GM23248 (cell line): ENCODE results near the gene ASCL2. TPM values are rescaled to one million over a fixed set of nuclear protein-coding genes. Genes with fewer than 3 reads are reported as not detected.

ENCODE experiments used
- DNase-seq: peaks from one replicate; pipeline ENCODE4 v3.0.0-alpha.2; 2015
- H2AFZ ChIP-seq: fragments of 200-600 bp; sonication (generic); 2 replicates; pipeline ENCODE4 v1.6.1; 2016; ENCODE audit warnings: antibody characterized with exemption
- H3F3A ChIP-seq: fragments of 200-600 bp; sonication (generic); 2 replicates; pipeline ENCODE4 v1.6.1; 2016; ENCODE audit warnings: mild to moderate bottlenecking, antibody characterized with exemption, mixed run types; ENCODE audit not compliant: insufficient read depth
- H3K27ac ChIP-seq: fragments of 200-600 bp; sonication (generic); 2 replicates; pipeline ENCODE4 v1.5.1; 2016; ENCODE audit warnings: mild to moderate bottlenecking
- H3K27me3 ChIP-seq: fragments of 200-600 bp; sonication (generic); replicated peaks from 2 replicates; pipeline ENCODE4 v1.6.1; 2016; ENCODE audit warnings: mild to moderate bottlenecking; ENCODE audit not compliant: insufficient read depth
- H3K36me3 ChIP-seq: fragments of 200-600 bp; sonication (generic); 2 replicates; pipeline ENCODE4 v1.6.1; 2016; ENCODE audit warnings: low read depth, mild to moderate bottlenecking
- H3K4me1 ChIP-seq: fragments of 200-600 bp; sonication (generic); 2 replicates; pipeline ENCODE4 v1.6.1; 2016; ENCODE audit warnings: mild to moderate bottlenecking; ENCODE audit not compliant: insufficient read depth
- H3K4me2 ChIP-seq: fragments of 200-600 bp; sonication (generic); one replicate; pipeline ENCODE4 v1.6.1; 2016; ENCODE audit warnings: mild to moderate bottlenecking; ENCODE audit not compliant: unreplicated experiment
- H3K4me3 ChIP-seq: fragments of 200-600 bp; sonication (generic); 2 replicates; pipeline ENCODE4 v1.5.1; 2016; ENCODE audit warnings: mild to moderate bottlenecking
- H3K79me2 ChIP-seq: fragments of 200-600 bp; sonication (generic); 2 replicates; pipeline ENCODE4 v1.6.1; 2016; ENCODE audit warnings: mild to moderate bottlenecking; ENCODE audit not compliant: insufficient read depth
- H3K9ac ChIP-seq: fragments of 200-600 bp; sonication (generic); 2 replicates; pipeline ENCODE4 v1.6.1; 2016; ENCODE audit warnings: mild to moderate bottlenecking
- H3K9me2 ChIP-seq: fragments of 200-600 bp; sonication (generic); 2 replicates; pipeline ENCODE4 v1.6.1; 2016; ENCODE audit warnings: mixed run types, mild to moderate bottlenecking, moderate library complexity; ENCODE audit not compliant: insufficient read depth
- H3K9me3 ChIP-seq: fragments of 200-600 bp; sonication (generic); one replicate; pipeline ENCODE4 v1.6.1; 2017; ENCODE audit warnings: low read depth
- H4K20me1 ChIP-seq: fragments of 200-600 bp; sonication (generic); 2 replicates; pipeline ENCODE4 v1.6.0; 2016; ENCODE audit not compliant: insufficient read depth
- EZH2 ChIP-seq: fragments of 200-600 bp; sonication (generic); IDR thresholded peaks from 2 replicates; pipeline ENCODE4 v1.6.1; 2018; ENCODE audit warnings: antibody characterized with exemption, mild to moderate bottlenecking; ENCODE audit not compliant: insufficient read depth, poor library complexity, severe bottlenecking
- EZH2phosphoT487 ChIP-seq: fragments of 200-600 bp; sonication (generic); IDR thresholded peaks from 2 replicates; pipeline ENCODE4 v1.6.1; 2018; ENCODE audit warnings: antibody characterized with exemption, moderate library complexity, mild to moderate bottlenecking, low read depth; ENCODE audit not compliant: insufficient read depth
- WGBS, 2 experiments: methylation state at CpG; one replicate each; pipeline ENCODE4 v1.1.6; 2015 to 2017; ENCODE audit warnings: low lambda C conversion rate in 2 of 2, low coverage in 1 of 2; ENCODE audit errors: missing lambda C conversion rate in 2 of 2; 5-methylcytosine and 5-hydroxymethylcytosine counted together
- in situ Hi-C: fragments of 300-500 bp; cut with MboI; formaldehyde crosslinking; loops from 2 replicates; pipeline ENCODE4 v1.15.0; 2020
- polyA plus RNA-seq: library from polyadenylated mRNA; unstranded; fragments of >200 nt; fragmentation: Nextera tagmentation; extraction: Ambion mirVana; gene quantifications from 2 replicates; pipeline ENCODE4 v1.2.1, GENCODE V29; 2016
- total RNA-seq: library from RNA; depleted of rRNA; stranded (reverse); fragments of >200 nt; shearing (Covaris generic); gene quantifications from 2 replicates; pipeline ENCODE4 v1.2.3, GENCODE V29; 2014

ASCL2 gene
- total and polyA plus RNA-seq, 2 experiments from 2014 or later, result not detected

- peaks cover 54% of the 10 kb centered on the region for H3K27me3 ChIP-seq
These were observed 47.1 kb downstream of the ASCL2 start for GRCh38 chr11:2223153-2223794.

GRCh38 chr11:2222451-2222850 is 47.9 kb downstream of the ASCL2 start:
- Histone ChIP-seq H2AFZ (no peak overlapping the region), H4K20me1 (no peaks in the 10 kb centered on the region), H3K9me3 (no peaks in the 10 kb centered on the region), H3K27ac (no peak overlapping the region), H3K4me1 (no peaks in the 10 kb centered on the region), H3K4me2 (no peak overlapping the region), H3F3A (no peaks in the 10 kb centered on the region), H3K9ac (no peak overlapping the region), H3K36me3 (no peaks in the 10 kb centered on the region), H3K4me3 (no peak overlapping the region), H3K27me3 (peaks cover 54% of the 10 kb centered on the region), H3K79me2 (no peaks in the 10 kb centered on the region), H3K9me2 (no peaks in the 10 kb centered on the region)
- 9 to 11% methylated on average over 4 of the region's 4 CpGs for WGBS, 2 experiments
- DNase-seq, result no peak
- TF ChIP-seq EZH2phosphoT487, result no peak
- no peak for TF ChIP-seq EZH2
- in situ Hi-C loops, result no loop called here

More at GRCh38 chr11:2223153-2223794, 47.1 kb downstream of the ASCL2 start:
- Histone ChIP-seq H3K36me3 (no peaks in the 10 kb centered on the region), H3K79me2 (no peaks in the 10 kb centered on the region), H3K4me1 (no peaks in the 10 kb centered on the region), H3K27ac (no peak overlapping the region), H3K9me3 (no peaks in the 10 kb centered on the region), H3F3A (no peaks in the 10 kb centered on the region), H3K9me2 (no peaks in the 10 kb centered on the region), H3K9ac (no peak overlapping the region), H3K4me3 (no peak overlapping the region), H4K20me1 (no peaks in the 10 kb centered on the region), H2AFZ (no peak overlapping the region), H3K4me2 (no peak overlapping the region)
- no peak for TF ChIP-seq EZH2
- TF ChIP-seq EZH2phosphoT487, result no peak
- 13 to 23% methylated on average over 5 of the region's 5 CpGs for WGBS, 2 experiments
- in situ Hi-C loops, result no loop called here
- no peak for DNase-seq

DNA sequence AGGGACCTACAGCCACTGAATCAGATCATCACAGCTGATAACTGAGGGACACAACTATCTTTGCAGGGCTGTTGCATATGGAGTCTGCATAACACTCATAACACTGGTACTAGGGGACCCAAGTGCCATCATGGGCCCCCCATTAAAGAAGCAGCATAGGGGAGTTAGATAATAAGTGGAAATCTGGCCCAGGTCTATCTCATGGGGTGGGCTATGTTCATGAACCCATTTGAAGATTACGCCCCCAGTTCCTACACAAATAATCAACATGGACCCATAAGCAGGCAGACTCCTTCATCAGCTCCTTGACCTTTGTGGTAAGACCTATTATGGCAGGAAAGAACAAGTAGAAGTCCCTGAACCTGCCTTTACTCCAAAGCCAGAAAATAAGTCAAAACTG is 48.8 kb downstream of the ASCL2 start:
- H3K9ac ChIP-seq, result no peak overlapping the region
- H2AFZ ChIP-seq, result no peak overlapping the region
- no peaks in the 10 kb centered on the region for H4K20me1 ChIP-seq
- no peaks in the 10 kb centered on the region for H3F3A ChIP-seq
- H3K9me2 ChIP-seq, result no peaks in the 10 kb centered on the region
- no peaks in the 10 kb centered on the region for H3K79me2 ChIP-seq
- DNase-seq, result no peak
- no peaks in the 10 kb centered on the region for H3K4me1 ChIP-seq
- TF ChIP-seq EZH2 (no peak), EZH2phosphoT487 (no peak)
- in situ Hi-C loops, result no loop called here
- H3K27me3 ChIP-seq, result peaks cover 48% of the 10 kb centered on the region
- no peaks in the 10 kb centered on the region for H3K36me3 ChIP-seq
- H3K4me3 ChIP-seq, result no peak overlapping the region
- 24 to 26% methylated on average over 1 of the region's 1 CpG for WGBS, 2 experiments
- H3K9me3 ChIP-seq, result no peaks in the 10 kb centered on the region
- no peak overlapping the region for H3K4me2 ChIP-seq
- H3K27ac ChIP-seq, result no peak overlapping the region

DNA sequence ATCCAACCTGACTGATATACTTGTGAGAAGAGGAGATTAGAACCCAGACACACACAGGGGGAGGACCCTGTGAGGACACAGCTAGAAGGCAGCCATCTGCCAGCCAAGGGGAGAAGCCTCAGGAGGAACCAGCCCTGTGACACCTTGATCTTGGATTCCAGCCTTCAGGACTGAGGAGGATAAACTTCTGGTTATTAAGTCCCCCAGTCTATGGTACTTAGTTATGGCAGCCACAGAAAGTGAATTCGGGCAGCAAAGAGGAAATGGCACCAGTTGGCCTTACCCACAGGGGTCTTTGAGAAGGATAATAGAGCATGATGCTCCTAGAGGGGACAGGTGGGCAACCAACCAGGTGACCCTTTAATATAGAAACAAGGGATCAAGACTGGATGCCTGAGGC is 49.4 kb downstream of the ASCL2 start:
- H3K36me3 ChIP-seq, result no peaks in the 10 kb centered on the region
- H3K27me3 ChIP-seq, result peaks cover 48% of the 10 kb centered on the region
- H3K9me3 ChIP-seq, result no peaks in the 10 kb centered on the region
- no peak overlapping the region for H3K4me2 ChIP-seq
- H3F3A ChIP-seq, result no peaks in the 10 kb centered on the region
- no peaks in the 10 kb centered on the region for H4K20me1 ChIP-seq
- WGBS, 2 experiments, result 10 to 16% methylated on average over 1 of the region's 1 CpG
- no peaks in the 10 kb centered on the region for H3K79me2 ChIP-seq
- H3K4me1 ChIP-seq, result no peaks in the 10 kb centered on the region
- H3K9ac ChIP-seq, result no peak overlapping the region
- no peak overlapping the region for H2AFZ ChIP-seq
- no peaks in the 10 kb centered on the region for H3K9me2 ChIP-seq
- in situ Hi-C loops, result no loop called here
- DNase-seq, result no peak
- no peak for TF ChIP-seq EZH2
- TF ChIP-seq EZH2phosphoT487, result no peak
- H3K27ac ChIP-seq, result no peak overlapping the region
- H3K4me3 ChIP-seq, result no peak overlapping the region
